ENCODE measurements around the gene AIF1.

GRCh38 chr6:31651602-31652191, 36.7 kb downstream of the AIF1 start:
- TF ChIP-seq EZH2 (IDR thresholded peaks at IDR 0.05; ENCODE audit: low read length) (no peak), CTCF (optimal IDR thresholded peaks at IDR 0.05 in 1 of 3, IDR thresholded peaks at IDR 0.05 in 1 of 3, conservative IDR thresholded peaks at IDR 0.05 in 1 of 3; ENCODE audit: extremely low read depth in 1 of 3, insufficient read depth in 2 of 3, low read length in 3 of 3) (no peak)
